Measurements from ENCODE around the gene MMD2.

GRCh38 chr7:4886671-4887070 lies 72.3 kb downstream of the MMD2 start:
- TF ChIP-seq CTCF (conservative IDR thresholded peaks at IDR 0.05; ENCODE audit: low read length), result no peak
- TF ChIP-seq EZH2phosphoT487 (IDR thresholded peaks at IDR 0.05; ENCODE audit: borderline replicate concordance, low read depth, low read length), result no peak
